Osteoblast (primary cell): ENCODE results near the gene CNNM3. TPM values are rescaled to one million over a fixed set of nuclear protein-coding genes. Genes with fewer than 3 reads are reported as not detected.

Experiments
- DNase-seq: peaks from one replicate; pipeline ENCODE4 v3.0.0; 2011; ENCODE audit warnings: low spot score, mixed read lengths; ENCODE audit not compliant: insufficient read length; ENCODE audit errors: missing footprints
- H2AFZ ChIP-seq: 2 replicates; pipeline ENCODE4 v1.6.0; 2011; ENCODE audit warnings: mild to moderate bottlenecking, low read length
- H3K27ac ChIP-seq: 2 replicates; pipeline ENCODE4 v1.5.1; 2011; ENCODE audit warnings: mild to moderate bottlenecking, low read depth, low read length, moderate library complexity
- H3K27me3 ChIP-seq: 2 replicates; pipeline ENCODE4 v1.6.0; 2012; ENCODE audit warnings: mild to moderate bottlenecking, control low read depth, inconsistent platforms, low read length, moderate library complexity; ENCODE audit not compliant: insufficient read depth
- H3K36me3 ChIP-seq: 2 replicates; pipeline ENCODE4 v1.5.1; 2011; ENCODE audit warnings: mild to moderate bottlenecking, low read length, control low read depth, moderate library complexity; ENCODE audit not compliant: insufficient read depth
- H3K4me1 ChIP-seq: 2 replicates; pipeline ENCODE4 v1.5.1; 2011; ENCODE audit warnings: mild to moderate bottlenecking, low read length, control low read depth, moderate library complexity; ENCODE audit not compliant: insufficient read depth
- H3K4me2 ChIP-seq: 2 replicates; pipeline ENCODE4 v1.6.0; 2011; ENCODE audit warnings: mild to moderate bottlenecking, low read length; ENCODE audit not compliant: insufficient read depth
- H3K4me3 ChIP-seq: fragments of 200-600 bp; sonication (generic); 3 replicates; pipeline ENCODE4 v1.5.1; 2012; ENCODE audit warnings: mild to moderate bottlenecking, low read length, inconsistent platforms; ENCODE audit not compliant: insufficient read depth
- H3K79me2 ChIP-seq: 2 replicates; pipeline ENCODE4 v1.6.0; 2012; ENCODE audit warnings: mild to moderate bottlenecking, low read length, control low read depth, inconsistent platforms; ENCODE audit not compliant: insufficient read depth
- H3K9me3 ChIP-seq: 2 replicates; pipeline ENCODE4 v1.5.1; 2011; ENCODE audit warnings: low read depth, low read length, control low read depth
- H4K20me1 ChIP-seq: 2 replicates; pipeline ENCODE4 v1.6.0; 2012; ENCODE audit warnings: mild to moderate bottlenecking, low read length, control low read depth; ENCODE audit not compliant: insufficient read depth
- CTCF ChIP-seq: IDR thresholded peaks from 2 replicates; pipeline ENCODE4 v1.5.1; 2011; ENCODE audit warnings: mild to moderate bottlenecking, low read depth, low read length, moderate library complexity; ENCODE audit errors: extremely low read depth
- total RNA-seq: library from RNA; depleted of rRNA; stranded (reverse); fragments of >200 nt; gene quantifications from 2 replicates; pipeline ENCODE4 v1.2.3, GENCODE V29; 2012

Gene CNNM3
- total RNA-seq, 1 donor: 8.7 TPM

- no peaks in the 10 kb centered on the region for H3K27me3 ChIP-seq
- no peaks in the 10 kb centered on the region for H3K79me2 ChIP-seq
- H3K27ac ChIP-seq: no peak overlapping the region
- TF ChIP-seq CTCF: no peak
- H3K36me3 ChIP-seq: no peaks in the 10 kb centered on the region
- DNase-seq: no peak
- H3K9me3 ChIP-seq: no peaks in the 10 kb centered on the region
- H3K4me3 ChIP-seq: no peak overlapping the region
- H2AFZ ChIP-seq: no peak overlapping the region
- no peak overlapping the region for H3K4me2 ChIP-seq
- H3K4me1 ChIP-seq: no peaks in the 10 kb centered on the region
- H4K20me1 ChIP-seq: no peaks in the 10 kb centered on the region
Observed at GRCh38 chr2:96797066-96797625, 18.9 kb upstream of the CNNM3 start.

GRCh38 chr2:96798733-96799622 lies 17.1 kb upstream of the CNNM3 start:
- Histone ChIP-seq H3K9me3 (no peaks in the 10 kb centered on the region), H3K4me3 (no peak overlapping the region), H3K4me2 (no peak overlapping the region), H4K20me1 (no peaks in the 10 kb centered on the region), H3K4me1 (no peaks in the 10 kb centered on the region), H3K27me3 (no peaks in the 10 kb centered on the region), H3K79me2 (no peaks in the 10 kb centered on the region), H3K27ac (no peak overlapping the region), H3K36me3 (no peaks in the 10 kb centered on the region), H2AFZ (no peak overlapping the region)
- DNase-seq: peak; percentile 68
- no peak for TF ChIP-seq CTCF

GRCh38 chr2:96799623-96799935 lies 16.5 kb upstream of the CNNM3 start:
- H3K4me1 ChIP-seq: no peaks in the 10 kb centered on the region
- no peak overlapping the region for H3K4me3 ChIP-seq
- H3K27me3 ChIP-seq: no peaks in the 10 kb centered on the region
- no peak for DNase-seq
- no peak overlapping the region for H3K4me2 ChIP-seq
- H3K36me3 ChIP-seq: no peaks in the 10 kb centered on the region
- H3K79me2 ChIP-seq: no peaks in the 10 kb centered on the region
- no peaks in the 10 kb centered on the region for H3K9me3 ChIP-seq
- H2AFZ ChIP-seq: no peak overlapping the region
- no peak overlapping the region for H3K27ac ChIP-seq
- no peak for TF ChIP-seq CTCF
- H4K20me1 ChIP-seq: no peaks in the 10 kb centered on the region
